ENCODE data around the gene SERTAD1.

DNA sequence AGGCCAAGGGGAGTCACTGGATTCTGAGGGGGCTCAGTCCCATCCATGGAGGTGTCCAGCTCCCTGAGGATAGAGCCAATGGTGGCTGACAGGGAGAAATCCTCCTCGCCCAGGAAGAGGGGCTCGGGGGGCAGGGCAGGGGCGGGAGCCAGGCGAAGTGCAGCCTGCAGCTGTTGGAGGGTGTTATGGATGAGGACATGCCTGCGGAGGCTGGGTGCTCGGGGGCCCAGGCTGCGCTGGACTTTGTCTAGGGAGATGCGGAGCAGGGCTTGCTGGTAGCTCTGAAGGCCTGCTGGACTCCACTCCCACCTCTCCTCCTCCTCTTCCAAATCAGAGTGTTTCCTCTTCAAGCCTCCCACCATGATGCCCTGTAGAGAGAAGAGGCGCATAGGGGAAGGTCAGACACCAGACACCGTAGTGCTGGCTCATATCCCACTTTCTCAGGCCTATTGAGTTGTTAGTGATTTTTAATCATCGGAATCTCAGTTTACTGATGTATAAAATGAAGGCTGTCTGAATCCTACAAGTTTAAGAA lies 16.0 kb upstream of the SERTAD1 start:
- TF ChIP-seq POLR2AphosphoS5 (IDR thresholded peaks at IDR 0.05; ENCODE audit: low read depth, low read length) (no peak), SIN3A (IDR thresholded peaks at IDR 0.05; ENCODE audit: borderline replicate concordance, insufficient read depth, low read length) (no peak)
- TF ChIP-seq, protein P1, sequence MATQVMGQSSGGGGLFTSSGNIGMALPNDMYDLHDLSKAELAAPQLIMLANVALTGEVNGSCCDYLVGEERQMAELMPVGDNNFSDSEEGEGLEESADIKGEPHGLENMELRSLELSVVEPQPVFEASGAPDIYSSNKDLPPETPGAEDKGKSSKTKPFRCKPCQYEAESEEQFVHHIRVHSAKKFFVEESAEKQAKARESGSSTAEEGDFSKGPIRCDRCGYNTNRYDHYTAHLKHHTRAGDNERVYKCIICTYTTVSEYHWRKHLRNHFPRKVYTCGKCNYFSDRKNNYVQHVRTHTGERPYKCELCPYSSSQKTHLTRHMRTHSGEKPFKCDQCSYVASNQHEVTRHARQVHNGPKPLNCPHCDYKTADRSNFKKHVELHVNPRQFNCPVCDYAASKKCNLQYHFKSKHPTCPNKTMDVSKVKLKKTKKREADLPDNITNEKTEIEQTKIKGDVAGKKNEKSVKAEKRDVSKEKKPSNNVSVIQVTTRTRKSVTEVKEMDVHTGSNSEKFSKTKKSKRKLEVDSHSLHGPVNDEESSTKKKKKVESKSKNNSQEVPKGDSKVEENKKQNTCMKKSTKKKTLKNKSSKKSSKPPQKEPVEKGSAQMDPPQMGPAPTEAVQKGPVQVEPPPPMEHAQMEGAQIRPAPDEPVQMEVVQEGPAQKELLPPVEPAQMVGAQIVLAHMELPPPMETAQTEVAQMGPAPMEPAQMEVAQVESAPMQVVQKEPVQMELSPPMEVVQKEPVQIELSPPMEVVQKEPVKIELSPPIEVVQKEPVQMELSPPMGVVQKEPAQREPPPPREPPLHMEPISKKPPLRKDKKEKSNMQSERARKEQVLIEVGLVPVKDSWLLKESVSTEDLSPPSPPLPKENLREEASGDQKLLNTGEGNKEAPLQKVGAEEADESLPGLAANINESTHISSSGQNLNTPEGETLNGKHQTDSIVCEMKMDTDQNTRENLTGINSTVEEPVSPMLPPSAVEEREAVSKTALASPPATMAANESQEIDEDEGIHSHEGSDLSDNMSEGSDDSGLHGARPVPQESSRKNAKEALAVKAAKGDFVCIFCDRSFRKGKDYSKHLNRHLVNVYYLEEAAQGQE (IDR thresholded peaks at IDR 0.05; ENCODE audit: insufficient read depth in 1 of 2, low read depth in 2 of 2, low read length in 2 of 2), result no peak

Measured in PFSK-1 (cell line).